GM23248 (cell line): Measurements from ENCODE around the gene B4GALT6.

ENCODE experiments used
- EZH2 ChIP-seq: fragments of 200-600 bp; sonication (generic); IDR thresholded peaks from 2 replicates; pipeline ENCODE4 v1.6.1; 2018; ENCODE audit warnings: antibody characterized with exemption, mild to moderate bottlenecking; ENCODE audit not compliant: insufficient read depth, poor library complexity, severe bottlenecking
- EZH2phosphoT487 ChIP-seq: fragments of 200-600 bp; sonication (generic); IDR thresholded peaks from 2 replicates; pipeline ENCODE4 v1.6.1; 2018; ENCODE audit warnings: antibody characterized with exemption, moderate library complexity, mild to moderate bottlenecking, low read depth; ENCODE audit not compliant: insufficient read depth

DNA sequence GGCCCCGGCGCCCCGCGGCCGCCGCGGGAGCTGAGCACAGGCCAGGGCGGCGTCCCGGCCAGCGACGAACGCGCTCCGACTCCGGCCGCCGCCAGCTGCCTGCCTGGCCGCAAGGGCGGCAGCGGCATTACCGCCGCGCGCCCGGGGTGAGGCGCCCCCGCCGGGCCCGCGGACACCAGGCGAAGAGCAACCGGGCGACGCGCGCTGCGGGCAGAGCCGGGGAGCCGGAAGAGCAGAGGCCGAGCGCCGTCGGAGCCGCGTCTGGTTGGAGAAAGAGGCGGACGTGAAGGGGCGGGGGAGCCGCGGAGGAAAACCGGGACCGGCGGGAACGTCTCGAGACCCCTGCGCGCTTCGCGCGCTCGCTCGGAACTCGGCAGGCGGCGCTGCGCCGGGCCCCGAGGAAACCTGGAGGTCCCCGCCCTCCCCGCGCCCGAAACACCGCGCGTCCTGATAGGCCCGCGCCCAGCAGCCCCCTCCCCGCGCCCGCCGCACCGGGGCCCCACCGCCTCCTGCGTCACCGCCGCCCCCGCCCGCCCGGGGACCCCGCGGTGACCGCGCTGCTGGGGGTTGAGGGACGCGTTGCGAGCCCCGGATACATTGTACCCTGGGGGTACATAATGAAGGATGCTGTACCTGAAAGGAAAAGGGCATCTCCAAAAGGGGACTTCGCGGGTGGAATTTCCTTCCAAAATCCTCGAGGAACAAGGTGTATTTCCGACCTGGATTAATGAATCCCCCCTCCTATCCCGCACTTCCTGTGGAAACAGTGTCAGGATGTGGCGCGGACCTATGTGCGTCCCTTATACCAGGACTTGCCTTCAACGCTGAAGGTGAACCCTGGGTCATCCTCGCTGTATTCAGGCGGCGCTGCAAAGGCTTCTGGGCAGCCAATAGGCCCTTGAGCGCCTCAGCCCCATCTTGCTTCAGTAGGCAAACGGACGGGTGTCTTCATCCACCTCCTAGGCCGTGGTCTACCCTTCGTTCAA is 1.0 kb upstream of the B4GALT6 start:
- TF ChIP-seq EZH2 (no peak), EZH2phosphoT487 (no peak)
